Astrocyte (in vitro differentiated cells and primary cell): ENCODE results near the gene FER1L5. TPM values are rescaled to one million over a fixed set of nuclear protein-coding genes. Genes with fewer than 3 reads are reported as not detected.

Experiments used
- DNase-seq: peaks from one replicate; pipeline ENCODE4 v3.0.0-alpha.2; 2010; ENCODE audit warnings: low read depth
- FAIRE-seq: peaks from 2 replicates; lab custom pipeline; 2011; peaks lifted over from hg19 to GRCh38; lab: Jason Lieb, UNC
- H2AFZ ChIP-seq: 2 replicates; pipeline ENCODE4 v1.6.0; 2012; ENCODE audit warnings: low read depth, low read length, inconsistent platforms
- H3K27ac ChIP-seq: 2 replicates; pipeline ENCODE4 v1.5.1; 2011; ENCODE audit warnings: low read depth, low read length, inconsistent platforms
- H3K27me3 ChIP-seq: 2 replicates; pipeline ENCODE4 v1.6.0; 2011; ENCODE audit warnings: low read length, inconsistent platforms; ENCODE audit not compliant: insufficient read depth
- H3K36me3 ChIP-seq: 2 replicates; pipeline ENCODE4 v1.5.1; 2011; ENCODE audit warnings: low read length, inconsistent platforms; ENCODE audit not compliant: insufficient read depth
- H3K4me1 ChIP-seq: 2 replicates; pipeline ENCODE4 v1.5.1; 2011; ENCODE audit warnings: low read length, inconsistent platforms; ENCODE audit not compliant: insufficient read depth
- H3K4me2 ChIP-seq: 2 replicates; pipeline ENCODE4 v1.6.0; 2012; ENCODE audit warnings: low read length, inconsistent platforms
- H3K4me3 ChIP-seq: 2 replicates; pipeline ENCODE4 v1.5.1; 2011; ENCODE audit warnings: low read depth, mild to moderate bottlenecking, low read length, inconsistent platforms; ENCODE audit not compliant: insufficient read depth
- H3K79me2 ChIP-seq: 2 replicates; pipeline ENCODE4 v1.6.0; 2012; ENCODE audit warnings: mild to moderate bottlenecking, low read length, inconsistent platforms; ENCODE audit not compliant: insufficient read depth
- H3K9ac ChIP-seq: 2 replicates; pipeline ENCODE4 v1.6.0; 2012; ENCODE audit warnings: mild to moderate bottlenecking, low read length, inconsistent platforms
- H3K9me3 ChIP-seq: 2 replicates; pipeline ENCODE4 v1.5.1; 2012; ENCODE audit warnings: low read depth, mild to moderate bottlenecking, low read length, inconsistent platforms; ENCODE audit not compliant: insufficient read depth
- H4K20me1 ChIP-seq: 2 replicates; pipeline ENCODE4 v1.6.0; 2012; ENCODE audit warnings: low read length, inconsistent platforms; ENCODE audit not compliant: insufficient read depth
- H3K27ac Mint-ChIP-seq: one replicate; pipeline ENCODE4 v1.8.0; 2021; ENCODE audit warnings: mild to moderate bottlenecking, mixed read lengths; ENCODE audit not compliant: unreplicated experiment
- H3K27me3 Mint-ChIP-seq: one replicate; pipeline ENCODE4 v1.8.0; 2021; ENCODE audit warnings: low read depth, mixed read lengths; ENCODE audit not compliant: unreplicated experiment
- H3K36me3 Mint-ChIP-seq: one replicate; pipeline ENCODE4 v1.8.0; 2021; ENCODE audit warnings: low read depth, mixed read lengths; ENCODE audit not compliant: unreplicated experiment
- H3K4me1 Mint-ChIP-seq: one replicate; pipeline ENCODE4 v1.8.0; 2021; ENCODE audit warnings: low read depth, mixed read lengths; ENCODE audit not compliant: unreplicated experiment
- H3K4me3 Mint-ChIP-seq: one replicate; pipeline ENCODE4 v1.8.0; 2021; ENCODE audit warnings: mild to moderate bottlenecking, moderate library complexity, mixed read lengths; ENCODE audit not compliant: unreplicated experiment
- H3K9me3 Mint-ChIP-seq: one replicate; pipeline ENCODE4 v1.8.0; 2021; ENCODE audit warnings: mild to moderate bottlenecking, mixed read lengths; ENCODE audit not compliant: unreplicated experiment
- CTCF ChIP-seq: IDR thresholded peaks from 2 replicates; pipeline ENCODE4 v1.5.1; 2011; ENCODE audit warnings: low read depth, mild to moderate bottlenecking, inconsistent platforms, low read length, moderate library complexity; ENCODE audit not compliant: insufficient read depth
- EZH2 ChIP-seq: IDR thresholded peaks from 2 replicates; pipeline ENCODE4 v1.6.1; 2012; ENCODE audit warnings: mild to moderate bottlenecking, low read length, inconsistent platforms; ENCODE audit not compliant: insufficient read depth
- total RNA-seq: library from RNA; stranded (reverse); gene quantifications from 2 replicates; pipeline ENCODE4 v1.2.1, GENCODE V29; 2021

FER1L5 gene
- total RNA-seq, 1 donor from 2014 or later = 0.16 TPM

GRCh38 chr2:96669539-96670215 is 27.1 kb downstream of the FER1L5 start:
- Mint-ChIP-seq H3K27ac (no peak overlapping the region), H3K4me1 (peaks cover 12% of the 10 kb centered on the region), H3K36me3 (no peaks in the 10 kb centered on the region), H3K27me3 (peaks cover 24% of the 10 kb centered on the region), H3K9me3 (no peaks in the 10 kb centered on the region), H3K4me3 (no peak overlapping the region)
- no peaks in the 10 kb centered on the region for H3K79me2 ChIP-seq
- H3K9ac ChIP-seq = no peak overlapping the region
- H3K9me3 ChIP-seq = no peaks in the 10 kb centered on the region
- no peak overlapping the region for H3K4me2 ChIP-seq
- no peak overlapping the region for H3K4me3 ChIP-seq
- no peaks in the 10 kb centered on the region for H4K20me1 ChIP-seq
- peaks cover 13% of the 10 kb centered on the region for H3K4me1 ChIP-seq
- no peak for FAIRE-seq
- no peak overlapping the region for H2AFZ ChIP-seq
- no peak overlapping the region for H3K27ac ChIP-seq
- peaks cover 2% of the 10 kb centered on the region for H3K27me3 ChIP-seq
- no peaks in the 10 kb centered on the region for H3K36me3 ChIP-seq
- DNase-seq = no peak
- TF ChIP-seq EZH2 (no peak), CTCF (no peak)

- Histone ChIP-seq H3K4me2 (no peak overlapping the region), H3K36me3 (no peaks in the 10 kb centered on the region), H3K4me1 (no peaks in the 10 kb centered on the region), H3K79me2 (no peaks in the 10 kb centered on the region), H4K20me1 (no peaks in the 10 kb centered on the region), H3K9me3 (no peaks in the 10 kb centered on the region), H3K9ac (no peak overlapping the region), H3K27ac (no peak overlapping the region), H3K27me3 (peaks cover 24% of the 10 kb centered on the region), H3K4me3 (no peak overlapping the region), H2AFZ (no peak overlapping the region)
- peaks cover 4% of the 10 kb centered on the region for H3K4me1 Mint-ChIP-seq
- H3K27me3 Mint-ChIP-seq = peaks cover 22% of the 10 kb centered on the region
- no peak for DNase-seq
- H3K9me3 Mint-ChIP-seq = no peaks in the 10 kb centered on the region
- no peaks in the 10 kb centered on the region for H3K36me3 Mint-ChIP-seq
- TF ChIP-seq CTCF = no peak
- no peak for TF ChIP-seq EZH2
- no peak overlapping the region for H3K27ac Mint-ChIP-seq
- no peak for FAIRE-seq
- no peak overlapping the region for H3K4me3 Mint-ChIP-seq
Observed at GRCh38 chr2:96679848-96680247, 37.3 kb downstream of the FER1L5 start.

GRCh38 chr2:96680561-96681141 is 38.1 kb downstream of the FER1L5 start:
- Histone ChIP-seq H3K36me3 (no peaks in the 10 kb centered on the region), H3K4me2 (no peak overlapping the region), H3K9ac (no peak overlapping the region), H4K20me1 (no peaks in the 10 kb centered on the region), H3K4me1 (no peaks in the 10 kb centered on the region), H3K27me3 (peaks cover 25% of the 10 kb centered on the region), H3K9me3 (no peaks in the 10 kb centered on the region), H2AFZ (no peak overlapping the region), H3K4me3 (no peak overlapping the region), H3K79me2 (no peaks in the 10 kb centered on the region), H3K27ac (no peak overlapping the region)
- TF ChIP-seq EZH2 = no peak
- no peak for TF ChIP-seq CTCF
- Mint-ChIP-seq H3K27me3 (peaks cover 22% of the 10 kb centered on the region), H3K27ac (no peak overlapping the region), H3K9me3 (no peaks in the 10 kb centered on the region), H3K36me3 (no peaks in the 10 kb centered on the region), H3K4me3 (no peak overlapping the region), H3K4me1 (peaks cover 4% of the 10 kb centered on the region)
- FAIRE-seq = no peak
- no peak for DNase-seq
